ENCODE data around the gene ASGR2. TPM values are rescaled to one million over a fixed set of nuclear protein-coding genes. Genes with fewer than 3 reads are reported as not detected.

The ASGR2 gene
- total RNA-seq, 1 experiment from 2014 or later: not detected

DNA sequence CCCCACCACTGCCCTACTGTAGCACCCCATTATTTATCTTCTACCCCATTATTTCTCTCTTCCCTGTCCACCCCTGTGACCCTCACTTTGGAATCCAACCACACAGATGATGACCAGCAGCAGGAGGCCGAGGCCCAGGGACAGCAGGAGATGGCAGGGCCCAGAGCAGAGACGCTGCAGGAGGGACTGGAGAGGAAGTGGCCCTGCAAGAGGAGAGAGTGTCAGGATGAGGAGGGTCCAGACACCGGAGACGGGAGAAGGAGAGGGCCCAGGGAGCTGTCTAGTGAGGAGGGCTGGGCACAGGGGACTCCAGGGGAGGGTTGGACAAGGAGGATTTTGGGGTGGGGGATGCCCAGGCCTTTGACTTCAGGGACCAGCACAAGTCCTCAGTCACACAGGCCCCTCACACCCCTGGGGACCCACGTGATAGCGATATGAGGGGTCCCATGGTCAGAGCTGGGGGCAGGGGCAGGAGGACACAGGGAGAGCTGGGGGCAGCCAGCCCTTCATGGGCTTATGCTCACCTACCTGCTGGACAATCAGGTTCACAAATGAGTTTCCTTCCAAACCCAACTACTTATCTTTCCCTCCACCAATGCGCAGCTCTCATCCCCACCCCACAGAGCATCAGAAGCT lies 36.6 kb downstream of the ASGR2 start:
- no peak overlapping the region for H3K9ac ChIP-seq (ENCODE audit: low read length)
- no peak for DNase-seq
- ChIA-PET CTCF (no interaction called here), POLR2A (ENCODE audit: unreplicated experiment) (no interaction called here)
- no peaks in the 10 kb centered on the region for H3K27me3 ChIP-seq (ENCODE audit: low read length)
- H3K4me2 ChIP-seq (ENCODE audit: low read length): no peak overlapping the region
- no peaks in the 10 kb centered on the region for H3K4me1 ChIP-seq (ENCODE audit: insufficient read depth, low read length)
- no peaks in the 10 kb centered on the region for H3K36me3 ChIP-seq (ENCODE audit: low read depth, low read length)
- intact Hi-C loops (cut with micrococcal nuclease): no loop called here
- BruUV-seq (replicated peaks): no TSS peak
- no peak overlapping the region for H3K27ac ChIP-seq (ENCODE audit: low read length)
- no peaks in the 10 kb centered on the region for H3F3A ChIP-seq (ENCODE audit: low read length, unreplicated experiment)
- no peaks in the 10 kb centered on the region for H3K79me2 ChIP-seq (ENCODE audit: low read length)
- no peaks in the 10 kb centered on the region for H3K9me3 ChIP-seq (ENCODE audit: low read length)
- no peak for ATAC-seq
- no peaks in the 10 kb centered on the region for H3K9me2 ChIP-seq (replicated peaks; ENCODE audit: low read length)
- H2AFZ ChIP-seq (ENCODE audit: low read length): no peak overlapping the region
- no peak overlapping the region for H3K4me3 ChIP-seq (ENCODE audit: low read length)
- TF ChIP-seq EZH2phosphoT487 (IDR thresholded peaks at IDR 0.05; ENCODE audit: borderline replicate concordance, low read length) (no peak), EZH2 (IDR thresholded peaks at IDR 0.05; ENCODE audit: low read length, unreplicated experiment) (no peak)
- TF ChIP-seq, protein P1, sequence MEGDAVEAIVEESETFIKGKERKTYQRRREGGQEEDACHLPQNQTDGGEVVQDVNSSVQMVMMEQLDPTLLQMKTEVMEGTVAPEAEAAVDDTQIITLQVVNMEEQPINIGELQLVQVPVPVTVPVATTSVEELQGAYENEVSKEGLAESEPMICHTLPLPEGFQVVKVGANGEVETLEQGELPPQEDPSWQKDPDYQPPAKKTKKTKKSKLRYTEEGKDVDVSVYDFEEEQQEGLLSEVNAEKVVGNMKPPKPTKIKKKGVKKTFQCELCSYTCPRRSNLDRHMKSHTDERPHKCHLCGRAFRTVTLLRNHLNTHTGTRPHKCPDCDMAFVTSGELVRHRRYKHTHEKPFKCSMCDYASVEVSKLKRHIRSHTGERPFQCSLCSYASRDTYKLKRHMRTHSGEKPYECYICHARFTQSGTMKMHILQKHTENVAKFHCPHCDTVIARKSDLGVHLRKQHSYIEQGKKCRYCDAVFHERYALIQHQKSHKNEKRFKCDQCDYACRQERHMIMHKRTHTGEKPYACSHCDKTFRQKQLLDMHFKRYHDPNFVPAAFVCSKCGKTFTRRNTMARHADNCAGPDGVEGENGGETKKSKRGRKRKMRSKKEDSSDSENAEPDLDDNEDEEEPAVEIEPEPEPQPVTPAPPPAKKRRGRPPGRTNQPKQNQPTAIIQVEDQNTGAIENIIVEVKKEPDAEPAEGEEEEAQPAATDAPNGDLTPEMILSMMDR (conservative IDR thresholded peaks at IDR 0.05; ENCODE audit: low read depth, low read length): no peak
- no peaks in the 10 kb centered on the region for H4K20me1 ChIP-seq (ENCODE audit: low read length)

DNA sequence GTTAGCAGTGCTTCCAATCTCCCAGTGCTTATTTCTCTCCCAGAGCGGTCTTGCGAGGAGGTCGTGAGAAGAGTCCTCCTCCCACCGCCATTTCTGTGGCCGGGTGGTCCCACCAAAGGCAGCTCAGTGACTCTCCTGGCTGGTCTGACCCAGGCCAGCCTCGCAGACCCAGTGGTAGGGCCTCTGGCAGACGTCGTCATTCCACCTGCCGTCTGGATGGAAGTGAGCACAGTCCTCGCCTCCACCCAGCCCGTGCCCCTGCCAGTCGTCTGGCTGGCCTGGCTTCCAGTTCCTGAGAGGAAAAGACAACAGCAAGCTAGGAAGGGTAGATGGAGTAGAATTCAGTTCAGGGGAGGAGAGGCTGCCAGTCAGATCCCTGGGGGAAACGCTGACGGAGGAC lies 39.7 kb downstream of the ASGR2 start:
- no peak for ATAC-seq
- Histone ChIP-seq H3K9ac (ENCODE audit: low read length) (no peak overlapping the region), H3K9me3 (ENCODE audit: low read length) (no peaks in the 10 kb centered on the region), H3K9me2 (replicated peaks; ENCODE audit: low read length) (no peaks in the 10 kb centered on the region), H3K4me3 (ENCODE audit: low read length) (no peak overlapping the region), H4K20me1 (ENCODE audit: low read length) (no peaks in the 10 kb centered on the region), H3K27me3 (ENCODE audit: low read length) (no peaks in the 10 kb centered on the region), H3K79me2 (ENCODE audit: low read length) (no peaks in the 10 kb centered on the region), H3K36me3 (ENCODE audit: low read depth, low read length) (no peaks in the 10 kb centered on the region), H2AFZ (ENCODE audit: low read length) (no peak overlapping the region), H3F3A (ENCODE audit: low read length, unreplicated experiment) (no peaks in the 10 kb centered on the region), H3K27ac (ENCODE audit: low read length) (no peak overlapping the region), H3K4me1 (ENCODE audit: insufficient read depth, low read length) (no peaks in the 10 kb centered on the region), H3K4me2 (ENCODE audit: low read length) (no peak overlapping the region)
- TF ChIP-seq EZH2phosphoT487 (IDR thresholded peaks at IDR 0.05; ENCODE audit: borderline replicate concordance, low read length) (no peak), EZH2 (IDR thresholded peaks at IDR 0.05; ENCODE audit: low read length, unreplicated experiment) (no peak)
- intact Hi-C loops (cut with micrococcal nuclease): no loop called here
- BruUV-seq (replicated peaks): no TSS peak
- ChIA-PET POLR2A (ENCODE audit: unreplicated experiment) (no interaction called here), CTCF (no interaction called here)
- DNase-seq: no peak

DNA sequence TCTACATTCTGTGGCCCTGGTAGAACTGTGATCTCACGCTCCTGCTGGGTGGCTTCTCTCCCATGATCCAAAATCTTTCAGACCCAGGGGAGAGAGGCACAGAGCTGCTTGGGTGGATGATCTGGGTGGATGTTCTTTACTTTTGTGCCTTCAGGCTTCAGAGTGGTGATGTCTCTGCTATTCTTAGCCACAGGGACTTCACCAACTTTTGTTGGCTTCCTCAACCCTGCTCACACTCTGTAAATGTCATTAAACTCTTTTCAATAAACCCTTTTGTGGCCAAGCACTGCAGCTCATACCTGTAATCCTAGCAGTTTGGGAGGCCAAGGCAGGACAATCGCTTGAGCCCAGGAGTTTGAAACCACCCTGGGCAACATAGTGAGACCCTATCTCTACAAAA lies 42.2 kb downstream of the ASGR2 start:
- DNase-seq (no peak), ATAC-seq (no peak)
- no TSS peak for BruUV-seq (replicated peaks)
- ChIA-PET POLR2A (ENCODE audit: unreplicated experiment) (no interaction called here), CTCF (no interaction called here)
- no peak overlapping the region for H3K4me2 ChIP-seq (ENCODE audit: low read length)
- H3F3A ChIP-seq (ENCODE audit: low read length, unreplicated experiment): no peaks in the 10 kb centered on the region
- no peaks in the 10 kb centered on the region for H3K79me2 ChIP-seq (ENCODE audit: low read length)
- intact Hi-C loops (cut with micrococcal nuclease): no loop called here
- no peaks in the 10 kb centered on the region for H4K20me1 ChIP-seq (ENCODE audit: low read length)
- TF ChIP-seq EZH2 (IDR thresholded peaks at IDR 0.05; ENCODE audit: low read length, unreplicated experiment) (no peak), EZH2phosphoT487 (IDR thresholded peaks at IDR 0.05; ENCODE audit: borderline replicate concordance, low read length) (no peak)
- TF ChIP-seq, protein P1 (conservative IDR thresholded peaks at IDR 0.05; ENCODE audit: low read depth, low read length): no peak
- H3K4me1 ChIP-seq (ENCODE audit: insufficient read depth, low read length): no peaks in the 10 kb centered on the region
- no peaks in the 10 kb centered on the region for H3K9me3 ChIP-seq (ENCODE audit: low read length)
- H3K9me2 ChIP-seq (replicated peaks; ENCODE audit: low read length): no peaks in the 10 kb centered on the region
- H3K27me3 ChIP-seq (ENCODE audit: low read length): no peaks in the 10 kb centered on the region
- H3K4me3 ChIP-seq (ENCODE audit: low read length): no peak overlapping the region
- H3K27ac ChIP-seq (ENCODE audit: low read length): no peak overlapping the region
- H3K9ac ChIP-seq (ENCODE audit: low read length): no peak overlapping the region
- H3K36me3 ChIP-seq (ENCODE audit: low read depth, low read length): no peaks in the 10 kb centered on the region
- no peak overlapping the region for H2AFZ ChIP-seq (ENCODE audit: low read length)

Measured in PC-3 (cell line).